ENCODE data around the gene CRYBA2. TPM values are rescaled to one million over a fixed set of nuclear protein-coding genes. Genes with fewer than 3 reads are reported as not detected.

The CRYBA2 gene
- total RNA-seq (2021) (not detected in 2 replicates), Bru-seq, nascent RNA (not detected), BruChase-seq, experiment 1, labeled RNA remaining after a 2-hour chase (not detected), BruChase-seq, experiment 2, labeled RNA remaining after a 6-hour chase (not detected)
- long read RNA-seq, partial matches to known transcripts: 0 of 1 reads
- long read RNA-seq, other reads (novel, unspliced or antisense): 1 of 1 reads

- no peak within 1 kb of the TSS for H2AFZ ChIP-seq
- CTCF ChIA-PET: interaction anchor here (0.5 to 0.6 kb wide), 2 partner anchors 13 to 324 kb away, joined by 3 to 5 read pairs; no protein-coding TSS in a partner anchor
- H3K9me2 ChIP-seq (ENCODE audit: insufficient read depth): no peaks in the 10 kb centered on the region
- H3K36me3 ChIP-seq (ENCODE audit: low read depth): no peaks in the 10 kb centered on the region
- H3K4me1 ChIP-seq (replicated peaks; ENCODE audit: insufficient read depth): peaks cover 9% of the 10 kb centered on the region; the same call in 1 of the 2 replicates
- no peak within 1 kb of the TSS for H3K27ac ChIP-seq
- intact Hi-C loops (cut with micrococcal nuclease; ENCODE audit: unreplicated experiment): no loop called here
- H3K4me2 ChIP-seq: peak within 1 kb of the TSS; percentile 70
- peak within 1 kb of the TSS; percentile 24; the same call in 1 of the 2 replicates for H3K4me3 ChIP-seq
- POLR2A ChIA-PET (ENCODE audit: unreplicated experiment): no interaction called here
- no peaks in the 10 kb centered on the region for H3K9me3 ChIP-seq (ENCODE audit: insufficient read depth, low read depth)
- peaks cover 55% of the 10 kb centered on the region for H3K27me3 ChIP-seq (ENCODE audit: insufficient read depth, low read depth)
- DNase-seq: peak in 1 of 2 experiments; percentile 17
- TF ChIP-seq CTCF (conservative IDR thresholded peaks at IDR 0.05): peak; percentile 31; the same call in 1 of the 2 replicates
- no peak for TF ChIP-seq EZH2 (IDR thresholded peaks at IDR 0.05; ENCODE audit: low read depth)
- no peaks in the 10 kb centered on the region for H3F3A ChIP-seq (ENCODE audit: insufficient read depth, low read depth)
- no peaks in the 10 kb centered on the region for H3K79me2 ChIP-seq (ENCODE audit: low read depth)
- no TSS peak for BruUV-seq (replicated peaks)
- no peaks in the 10 kb centered on the region for H4K20me1 ChIP-seq (ENCODE audit: insufficient read depth)
Observed at GRCh38 chr2:218993345-218994315, at the start of gene CRYBA2. CRYBA2 (minus strand) TSS chr2:218993422; CDS start chr2:218993176, 246 bp downstream.

GRCh38 chr2:219042750-219043149, 49.5 kb upstream of the CRYBA2 start:
- DNase-seq: no peak
- H3K36me3 ChIP-seq (ENCODE audit: low read depth): no peaks in the 10 kb centered on the region

More at GRCh38 chr2:219042750-219043149, 49.5 kb upstream of the CRYBA2 start:
- TF ChIP-seq EZH2 (IDR thresholded peaks at IDR 0.05; ENCODE audit: low read depth): no peak
- TF ChIP-seq CTCF (conservative IDR thresholded peaks at IDR 0.05): no peak
- Histone ChIP-seq H3K27ac (no peak overlapping the region), H3K79me2 (ENCODE audit: low read depth) (no peaks in the 10 kb centered on the region), H2AFZ (no peak overlapping the region), H3K27me3 (ENCODE audit: insufficient read depth, low read depth) (peaks cover 53% of the 10 kb centered on the region), H3K9me2 (ENCODE audit: insufficient read depth) (no peaks in the 10 kb centered on the region), H3K4me2 (no peak overlapping the region), H3F3A (ENCODE audit: insufficient read depth, low read depth) (no peaks in the 10 kb centered on the region), H3K4me3 (no peak overlapping the region), H3K9me3 (ENCODE audit: insufficient read depth, low read depth) (no peaks in the 10 kb centered on the region), H3K4me1 (replicated peaks; ENCODE audit: insufficient read depth) (no peaks in the 10 kb centered on the region), H4K20me1 (ENCODE audit: insufficient read depth) (no peaks in the 10 kb centered on the region)
- BruUV-seq (replicated peaks): no TSS peak
- ChIA-PET CTCF (interaction anchor here (0.5 kb wide), 1 partner anchor 154 kb away, joined by 9 read pairs; no protein-coding TSS in a partner anchor), POLR2A (ENCODE audit: unreplicated experiment) (no interaction called here)
- intact Hi-C loops (cut with micrococcal nuclease; ENCODE audit: unreplicated experiment): no loop called here
